Measurements from ENCODE around the gene DNAJB13.

Gene DNAJB13

DNA sequence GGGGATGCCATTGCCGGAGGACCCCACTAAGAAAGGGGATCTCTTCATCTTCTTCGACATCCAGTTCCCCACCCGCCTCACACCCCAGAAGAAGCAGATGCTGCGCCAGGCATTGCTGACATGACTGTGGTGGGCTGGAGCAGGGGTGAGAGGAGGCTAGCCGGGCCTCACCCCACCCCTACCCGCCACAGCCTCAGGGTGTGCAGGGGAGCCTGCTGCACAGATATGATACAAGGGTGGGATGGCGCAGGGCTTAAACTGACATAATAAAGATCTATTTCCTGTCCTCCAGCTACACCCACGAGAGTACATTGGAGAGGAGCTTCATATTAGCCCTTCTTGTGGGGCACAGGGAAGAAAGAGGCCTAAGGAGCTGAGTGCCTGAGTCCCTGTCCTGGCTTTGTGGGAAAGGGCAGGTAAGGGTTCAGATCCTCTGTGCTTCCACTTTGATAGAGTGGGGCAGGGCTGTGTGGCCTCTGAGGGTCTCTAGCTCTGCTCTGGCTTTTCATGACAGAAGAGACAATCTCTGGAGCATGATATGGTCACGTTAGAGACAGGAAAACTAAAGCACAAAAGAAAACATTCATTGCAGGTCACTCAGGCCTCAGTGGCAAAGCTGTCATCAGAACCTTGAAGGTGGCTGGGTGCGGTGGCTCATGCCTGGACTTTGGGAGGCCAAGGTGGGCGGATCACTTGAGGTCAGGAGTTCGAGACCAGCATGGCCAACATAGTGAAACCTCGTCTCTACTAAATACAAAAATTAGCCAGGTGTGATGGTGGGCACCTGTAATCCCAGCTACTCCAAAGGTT is 19.4 kb downstream of the DNAJB13 start:
- H3K9me3 ChIP-seq (ENCODE audit: insufficient read depth, low read depth, low read length): no peaks in the 10 kb centered on the region
- H3K36me3 ChIP-seq (ENCODE audit: insufficient read depth, low read depth, low read length): peaks cover 17% of the 10 kb centered on the region
- no peak overlapping the region for H3K4me3 ChIP-seq (ENCODE audit: low read length)
- no peak overlapping the region for H3K9ac ChIP-seq (ENCODE audit: low read depth, low read length)
- H3K4me1 ChIP-seq (ENCODE audit: insufficient read depth, low read length): no peaks in the 10 kb centered on the region
- H3K27ac ChIP-seq (ENCODE audit: low read length): no peak overlapping the region
- peaks cover 9% of the 10 kb centered on the region; the same call in 1 of the 2 replicates for H3K27me3 ChIP-seq (ENCODE audit: insufficient read depth, low read length)

DNA sequence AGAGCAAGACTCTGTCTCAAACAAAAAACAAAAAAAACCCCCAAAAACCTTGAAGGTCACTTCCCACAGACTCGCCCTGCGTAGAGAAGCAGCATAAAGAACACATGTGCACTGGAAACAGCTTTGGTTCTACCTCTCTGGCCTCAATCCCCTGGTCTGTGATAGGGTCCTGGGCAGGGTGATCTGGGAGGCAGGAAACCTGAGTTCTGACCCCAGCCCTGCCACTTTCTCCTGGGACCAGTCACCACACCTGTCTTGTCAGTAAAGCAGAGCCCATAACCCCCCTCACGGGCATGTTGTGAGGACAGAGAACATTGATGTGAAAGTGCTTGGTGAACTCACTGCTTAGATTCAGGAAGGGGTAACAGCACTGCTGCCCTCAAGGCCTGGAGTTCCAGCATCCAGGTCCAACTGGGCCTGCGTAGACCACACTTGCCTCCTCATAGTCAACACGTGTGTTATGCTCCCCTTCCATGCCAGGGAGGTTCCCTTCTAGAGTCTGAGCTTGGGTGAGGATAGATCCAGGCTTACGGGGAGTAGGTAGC is 20.4 kb downstream of the DNAJB13 start:
- H3K27me3 ChIP-seq (ENCODE audit: insufficient read depth, low read length): peaks cover 9% of the 10 kb centered on the region; the same call in 1 of the 2 replicates
- H3K36me3 ChIP-seq (ENCODE audit: insufficient read depth, low read depth, low read length): peaks cover 27% of the 10 kb centered on the region
- H3K9ac ChIP-seq (ENCODE audit: low read depth, low read length): no peak overlapping the region
- H3K9me3 ChIP-seq (ENCODE audit: insufficient read depth, low read depth, low read length): no peaks in the 10 kb centered on the region
- H3K4me3 ChIP-seq (ENCODE audit: low read length): no peak overlapping the region
- no peak overlapping the region for H3K27ac ChIP-seq (ENCODE audit: low read length)
- no peaks in the 10 kb centered on the region for H3K4me1 ChIP-seq (ENCODE audit: insufficient read depth, low read length)

DNA sequence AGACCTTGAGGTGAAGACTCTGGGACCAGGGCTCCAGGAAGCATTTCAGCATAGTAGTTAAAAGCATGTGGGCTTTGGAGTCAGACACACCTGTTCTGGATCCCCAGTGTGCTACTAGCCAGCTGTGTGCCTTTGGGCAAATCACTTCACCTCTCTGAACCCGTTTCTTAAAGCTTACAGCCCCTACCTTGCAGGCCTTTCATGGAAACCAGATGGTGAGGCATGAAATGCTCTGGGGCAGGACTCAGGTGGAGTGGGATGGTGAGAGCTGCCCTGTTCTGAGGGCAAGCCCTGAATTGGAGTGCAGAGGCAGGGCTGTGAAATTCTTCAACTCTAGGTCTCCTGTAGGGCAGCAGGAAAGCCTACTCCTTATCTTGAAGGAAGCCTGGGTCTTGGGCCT is 21.4 kb downstream of the DNAJB13 start:
- H3K27me3 ChIP-seq (ENCODE audit: insufficient read depth, low read length): peaks cover 9% of the 10 kb centered on the region; the same call in 1 of the 2 replicates
- no peaks in the 10 kb centered on the region for H3K9me3 ChIP-seq (ENCODE audit: insufficient read depth, low read depth, low read length)
- no peak overlapping the region for H3K27ac ChIP-seq (ENCODE audit: low read length)
- H3K36me3 ChIP-seq (ENCODE audit: insufficient read depth, low read depth, low read length): peaks cover 37% of the 10 kb centered on the region
- no peak overlapping the region for H3K9ac ChIP-seq (ENCODE audit: low read depth, low read length)
- H3K4me3 ChIP-seq (ENCODE audit: low read length): no peak overlapping the region
- no peaks in the 10 kb centered on the region for H3K4me1 ChIP-seq (ENCODE audit: insufficient read depth, low read length)

GRCh38 chr11:73972620-73973449 is 22.0 kb downstream of the DNAJB13 start:
- H3K36me3 ChIP-seq (ENCODE audit: insufficient read depth, low read depth, low read length): peaks cover 43% of the 10 kb centered on the region

DNA sequence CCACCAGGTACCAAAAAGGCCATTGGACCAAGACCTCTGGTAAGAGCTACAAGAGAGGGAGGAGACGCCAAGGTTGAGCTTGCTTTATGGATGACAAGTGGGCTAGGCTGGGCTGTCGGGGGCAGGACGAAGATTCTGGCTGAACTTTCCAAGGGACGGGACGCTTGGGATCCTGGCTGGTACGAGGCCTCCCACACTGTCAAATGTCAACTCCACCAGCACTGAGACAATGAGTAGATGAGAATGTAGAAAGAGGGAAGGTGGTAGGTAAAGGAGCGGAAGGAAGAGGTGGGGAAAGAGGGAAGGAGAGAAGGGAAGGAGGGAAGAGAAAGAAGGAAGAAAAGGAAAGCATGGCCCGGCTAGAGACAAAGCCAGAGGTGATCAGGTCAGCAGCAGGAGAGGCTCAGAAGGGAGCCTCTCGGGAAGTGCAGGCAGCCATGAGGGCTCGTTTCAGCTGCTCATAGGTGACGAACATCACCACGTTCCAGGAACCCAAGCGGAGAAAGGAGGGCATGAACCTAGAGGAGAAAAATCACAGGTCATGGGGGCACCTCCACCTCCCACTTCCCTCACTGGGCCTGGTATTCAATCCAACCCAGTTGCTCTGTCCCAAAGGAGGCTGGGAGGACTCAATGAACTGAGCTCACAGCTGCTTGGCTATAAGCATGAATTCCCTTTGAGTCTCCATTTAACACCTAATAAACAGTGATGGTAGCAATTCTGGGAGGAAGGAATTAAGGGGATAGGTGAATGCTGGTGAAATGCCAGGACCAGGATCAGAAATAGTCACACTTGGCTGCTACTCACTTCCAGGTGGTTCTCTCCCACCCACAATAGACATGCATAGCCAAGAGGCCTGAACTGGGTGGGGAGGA is 24.0 kb downstream of the DNAJB13 start:
- Histone ChIP-seq H3K9me3 (ENCODE audit: insufficient read depth, low read depth, low read length) (no peaks in the 10 kb centered on the region), H3K4me3 (ENCODE audit: low read length) (no peak overlapping the region), H3K27ac (ENCODE audit: low read length) (no peak overlapping the region), H3K27me3 (ENCODE audit: insufficient read depth, low read length) (peaks cover under 1% of the 10 kb centered on the region; the same call in 1 of the 2 replicates), H3K9ac (ENCODE audit: low read depth, low read length) (no peak overlapping the region), H3K36me3 (ENCODE audit: insufficient read depth, low read depth, low read length) (peaks cover 63% of the 10 kb centered on the region), H3K4me1 (ENCODE audit: insufficient read depth, low read length) (0 out of 2 replicates have a peak, but pooled peaks cover 2% of the 10 kb centered on the region)

More at GRCh38 chr11:73972620-73973449, 22.0 kb downstream of the DNAJB13 start:
- Histone ChIP-seq H3K9ac (ENCODE audit: low read depth, low read length) (no peak overlapping the region), H3K27me3 (ENCODE audit: insufficient read depth, low read length) (peaks cover 9% of the 10 kb centered on the region; the same call in 1 of the 2 replicates), H3K9me3 (ENCODE audit: insufficient read depth, low read depth, low read length) (no peaks in the 10 kb centered on the region), H3K27ac (ENCODE audit: low read length) (no peak overlapping the region), H3K4me3 (ENCODE audit: low read length) (no peak overlapping the region), H3K4me1 (ENCODE audit: insufficient read depth, low read length) (no peaks in the 10 kb centered on the region)

DNA sequence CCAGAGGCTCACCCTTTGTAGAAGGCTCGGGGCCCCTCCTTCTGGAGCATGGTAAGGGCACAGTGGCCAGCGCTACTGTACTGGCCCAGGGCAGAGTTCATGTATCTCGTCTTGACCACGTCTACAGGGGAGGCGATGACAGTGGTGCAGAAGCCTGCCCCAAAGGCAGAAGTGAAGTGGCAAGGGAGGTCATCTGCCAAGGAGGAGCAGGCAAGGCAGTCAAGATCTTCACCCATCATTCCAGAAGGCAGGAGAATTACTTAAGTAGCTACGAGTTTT is 24.6 kb downstream of the DNAJB13 start:
- Histone ChIP-seq H3K9ac (ENCODE audit: low read depth, low read length) (no peak overlapping the region), H3K36me3 (ENCODE audit: insufficient read depth, low read depth, low read length) (peaks cover 68% of the 10 kb centered on the region), H3K27ac (ENCODE audit: low read length) (no peak overlapping the region), H3K9me3 (ENCODE audit: insufficient read depth, low read depth, low read length) (no peaks in the 10 kb centered on the region), H3K4me1 (ENCODE audit: insufficient read depth, low read length) (peaks cover 4% of the 10 kb centered on the region; the same call in 1 of the 2 replicates), H3K27me3 (ENCODE audit: insufficient read depth, low read length) (no peaks in the 10 kb centered on the region), H3K4me3 (ENCODE audit: low read length) (no peak overlapping the region)

GRCh38 chr11:73976451-73977151 is 25.8 kb downstream of the DNAJB13 start:
- no peak overlapping the region for H3K27ac ChIP-seq (ENCODE audit: low read length)
- H3K9me3 ChIP-seq (ENCODE audit: insufficient read depth, low read depth, low read length): no peaks in the 10 kb centered on the region
- no peaks in the 10 kb centered on the region for H3K27me3 ChIP-seq (ENCODE audit: insufficient read depth, low read length)
- H3K4me1 ChIP-seq (ENCODE audit: insufficient read depth, low read length): peaks cover 16% of the 10 kb centered on the region; the same call in 1 of the 2 replicates
- no peak overlapping the region for H3K4me3 ChIP-seq (ENCODE audit: low read length)
- peaks cover 78% of the 10 kb centered on the region for H3K36me3 ChIP-seq (ENCODE audit: insufficient read depth, low read depth, low read length)
- no peak overlapping the region for H3K9ac ChIP-seq (ENCODE audit: low read depth, low read length)

- H3K9me3 ChIP-seq (ENCODE audit: insufficient read depth, low read depth, low read length): no peaks in the 10 kb centered on the region
- peaks cover 78% of the 10 kb centered on the region for H3K36me3 ChIP-seq (ENCODE audit: insufficient read depth, low read depth, low read length)
- no peak overlapping the region for H3K27ac ChIP-seq (ENCODE audit: low read length)
- no peak overlapping the region for H3K4me3 ChIP-seq (ENCODE audit: low read length)
- no peaks in the 10 kb centered on the region for H3K27me3 ChIP-seq (ENCODE audit: insufficient read depth, low read length)
- H3K9ac ChIP-seq (ENCODE audit: low read depth, low read length): no peak overlapping the region
- peaks cover 17% of the 10 kb centered on the region; the same call in 1 of the 2 replicates for H3K4me1 ChIP-seq (ENCODE audit: insufficient read depth, low read length)
Observed at GRCh38 chr11:73977856-73978519, 27.2 kb downstream of the DNAJB13 start.

GRCh38 chr11:73978576-73979086 is 27.8 kb downstream of the DNAJB13 start:
- H3K27ac ChIP-seq (ENCODE audit: low read length): no peak overlapping the region
- peaks cover 17% of the 10 kb centered on the region; the same call in 1 of the 2 replicates for H3K4me1 ChIP-seq (ENCODE audit: insufficient read depth, low read length)
- H3K4me3 ChIP-seq (ENCODE audit: low read length): no peak overlapping the region
- H3K36me3 ChIP-seq (ENCODE audit: insufficient read depth, low read depth, low read length): peaks cover 77% of the 10 kb centered on the region
- no peak overlapping the region for H3K9ac ChIP-seq (ENCODE audit: low read depth, low read length)
- H3K27me3 ChIP-seq (ENCODE audit: insufficient read depth, low read length): no peaks in the 10 kb centered on the region
- H3K9me3 ChIP-seq (ENCODE audit: insufficient read depth, low read depth, low read length): no peaks in the 10 kb centered on the region
